ENCODE measurements around the gene ZNF598. TPM values are rescaled to one million over a fixed set of nuclear protein-coding genes. Genes with fewer than 3 reads are reported as not detected.

ZNF598 gene
- total and polyA plus RNA-seq, 10 of the 15 experiments (the other 5 are each of a cell fraction or from before 2014, with no cell fraction given), result 0.08 to 74.0 (median 14.4) TPM

- FAIRE-seq, result no peak
- Histone ChIP-seq H3K27ac (ENCODE audit: control insufficient read depth, insufficient read depth) (no peak overlapping the region), H3K27me3 (replicated peaks in 1 of 2; ENCODE audit: control insufficient read depth in 2 of 2, insufficient read depth in 2 of 2, low read length in 1 of 2) (peaks cover 3 to 8% of the 10 kb centered on the region in 2 experiments; a peak in 3 of 4 replicates), H3K4me1 (ENCODE audit: control insufficient read depth, insufficient read depth, low read length) (peaks cover 5% of the 10 kb centered on the region), H4K20me1 (ENCODE audit: control insufficient read depth, insufficient read depth) (no peaks in the 10 kb centered on the region), H3K79me2 (ENCODE audit: control insufficient read depth, insufficient read depth, low read length) (peaks cover 4% of the 10 kb centered on the region), H3K9ac (ENCODE audit: control insufficient read depth, insufficient read depth, low read length) (no peak overlapping the region), H3K9me3 (replicated peaks; ENCODE audit: control insufficient read depth, insufficient read depth, low read length) (no peaks in the 10 kb centered on the region), H2AFZ (ENCODE audit: control insufficient read depth, low read depth, low read length) (no peak overlapping the region), H3K4me2 (ENCODE audit: control insufficient read depth, insufficient read depth) (no peak overlapping the region), H3K36me3 (ENCODE audit: control insufficient read depth in 2 of 2, insufficient read depth in 2 of 2, low read length in 1 of 2) (no peaks in the 10 kb centered on the region), H3K4me3 (no peak overlapping the region)
- DNase-seq (ENCODE audit: low read depth, low spot score), result no peak
- SMC1A ChIA-PET (ENCODE audit: uncharacterized antibody, unreplicated experiment), result no interaction called here
- in situ Hi-C loops (cut with MboI), result loop anchor here (10.0 kb wide), 1 partner anchor 479 kb away; no protein-coding TSS in a partner anchor
- ATAC-seq, result no peak
- POLR2A ChIA-PET, result interaction anchor here (1.2 kb wide), 1 partner anchor 74 kb away, joined by 3 read pairs; no protein-coding TSS in a partner anchor
- RAD21 ChIA-PET (ENCODE audit: unreplicated experiment), result interaction anchor here (2.4 kb wide), 1 partner anchor 125 kb away, joined by 9 read pairs; no protein-coding TSS in a partner anchor
- CTCF ChIA-PET, result interaction anchor here (1.0 kb wide), 1 partner anchor 125 kb away, joined by 4 read pairs; no protein-coding TSS in a partner anchor
- intact Hi-C loops (cut with micrococcal nuclease; ENCODE audit: unreplicated experiment), result no loop called here
- WGBS (ENCODE audit: insufficient coverage, insufficient replicate concordance, low lambda C conversion rate, missing lambda C conversion rate), result 69% methylated on average over 24 of the region's 24 CpGs
- no TSS peak for BruUV-seq (replicated peaks)
- TF ChIP-seq SMC3 (IDR thresholded peaks at IDR 0.05; ENCODE audit: borderline replicate concordance, low read length) (no peak), SUPT20H (IDR thresholded peaks at IDR 0.05; ENCODE audit: borderline replicate concordance, control insufficient read depth, low read depth, low read length) (no peak), RAD51 (IDR thresholded peaks at IDR 0.05) (no peak), ATF2 (IDR thresholded peaks at IDR 0.05; ENCODE audit: low read length) (no peak), ZBTB33 (IDR thresholded peaks at IDR 0.05) (no peak)
Observed at GRCh38 chr16:2015117-2015946, 5.7 kb upstream of the ZNF598 start.
